Germinal center (tissue), 1 donor: ENCODE measurements around the gene WDFY4.

Source experiments
- DNase-seq: peaks from one replicate; pipeline ENCODE4 v3.0.0; 2012; ENCODE audit warnings: mixed read lengths, low spot score

The WDFY4 gene

GRCh38 chr10:49023752-49024151 is 339.1 kb downstream of the WDFY4 start:
- no peak for DNase-seq

GRCh38 chr10:49024484-49024883 is 339.8 kb downstream of the WDFY4 start:
- DNase-seq, result no peak

- no peak for DNase-seq
These were observed 340.8 kb downstream of the WDFY4 start for GRCh38 chr10:49025347-49025983.

- DNase-seq, result no peak
These were observed 344.0 kb downstream of the WDFY4 start for GRCh38 chr10:49028639-49029038.

GRCh38 chr10:49029666-49030065 is 345.0 kb downstream of the WDFY4 start:
- DNase-seq, result no peak
